Panc1 (cell line): ENCODE measurements around the gene VWF. TPM values are rescaled to one million over a fixed set of nuclear protein-coding genes. Genes with fewer than 3 reads are reported as not detected.

Source experiments
- ATAC-seq: fragments of 200-7000 bp; cut with Tn5 transposase; 2 replicates; pipeline ENCODE4 v1.9.1; 2020; ENCODE audit warnings: mild to moderate bottlenecking, moderate library complexity
- BruUV-seq: library from RNA; stranded (reverse); fragments of 400-500 nt; replicated peaks from 2 replicates; lab custom pipeline; 2021; lab: Mats Ljungman, UMichigan
- CTCF ChIA-PET: fragments of 300-600 bp; sonication (Branson Sonifier 250); formaldehyde crosslinking; loops from one replicate; lab custom pipeline; 2022; ENCODE audit warnings: antibody characterized with exemption; lab: Charles Lee
- POLR2A ChIA-PET: fragments of 300-600 bp; sonication (Branson Sonifier 250); formaldehyde crosslinking; loops from one replicate; lab custom pipeline; 2022; ENCODE audit warnings: antibody characterized with exemption; lab: Charles Lee
- DNase-seq: peaks from one replicate; pipeline ENCODE4 v3.0.0-alpha.2; 2010; ENCODE audit warnings: low read depth, low spot score
- H3K27ac ChIP-seq: 2 replicates; pipeline ENCODE4 v1.5.1; 2011; ENCODE audit warnings: mild to moderate bottlenecking, low read length, inconsistent platforms
- H3K27me3 ChIP-seq: fragments of 200-500 bp; sonication (Bioruptor generic); 2 replicates; pipeline ENCODE4 v1.6.0; 2014; ENCODE audit warnings: low read length, inconsistent platforms; ENCODE audit not compliant: control insufficient read depth, insufficient read depth
- H3K36me3 ChIP-seq: fragments of 200-500 bp; sonication (Bioruptor generic); 2 replicates; pipeline ENCODE4 v1.5.1; 2014; ENCODE audit warnings: inconsistent platforms, mild to moderate bottlenecking, low read length, moderate library complexity; ENCODE audit not compliant: control insufficient read depth, insufficient read depth
- H3K4me1 ChIP-seq: 2 replicates; pipeline ENCODE4 v1.5.1; 2011; ENCODE audit warnings: inconsistent platforms, mild to moderate bottlenecking, low read length, moderate library complexity; ENCODE audit not compliant: control insufficient read depth, insufficient read depth
- H3K4me3 ChIP-seq, 2 experiments: 2 replicates each; pipeline ENCODE4 v1.5.1; 2011 to 2012; ENCODE audit warnings: low read depth in 2 of 2, low read length in 2 of 2, mild to moderate bottlenecking in 2 of 2, inconsistent platforms in 1 of 2, moderate library complexity in 1 of 2
- H3K9me3 ChIP-seq: fragments of 200-500 bp; sonication (Bioruptor generic); 2 replicates; pipeline ENCODE4 v1.5.1; 2014; ENCODE audit warnings: low read depth, mild to moderate bottlenecking, inconsistent platforms, low read length, moderate library complexity; ENCODE audit not compliant: control insufficient read depth, insufficient read depth
- POLR2AphosphoS5 ChIP-seq: IDR thresholded peaks from 2 replicates; pipeline ENCODE4 v1.6.1; 2012; ENCODE audit warnings: mild to moderate bottlenecking, low read depth, low read length, moderate library complexity
- REST ChIP-seq, 2 experiments: IDR thresholded peaks; 2 replicates each; pipeline ENCODE4 v1.6.1; 2011 to 2012; ENCODE audit warnings: low read depth in 2 of 2, control low read depth in 1 of 2, low read length in 1 of 2, mild to moderate bottlenecking in 1 of 2, moderate library complexity in 1 of 2; ENCODE audit not compliant: insufficient read depth in 1 of 2
- SIN3A ChIP-seq: IDR thresholded peaks from 2 replicates; pipeline ENCODE4 v1.6.1; 2012; ENCODE audit warnings: low read depth, mild to moderate bottlenecking, low read length, moderate library complexity, borderline replicate concordance; ENCODE audit not compliant: insufficient read depth
- TCF7L2 ChIP-seq: IDR thresholded peaks from 2 replicates; pipeline ENCODE4 v1.6.1; 2011; ENCODE audit warnings: mild to moderate bottlenecking, low read depth, low read length, inconsistent platforms
- in situ Hi-C: cut with HindIII; loops from 2 replicates; pipeline ENCODE4 v1.10.0; 2016; ENCODE audit warnings: low sequenced_read_pairs, low pct_unique_long_range_greater_than_20kb
- intact Hi-C: fragments of 100-400 bp; cut with micrococcal nuclease; formaldehyde crosslinking; loops from one replicate; pipeline ENCODE4 v1.10.0; 2022; ENCODE audit not compliant: unreplicated experiment
- total RNA-seq: library from RNA; stranded (reverse); gene quantifications from one replicate; pipeline ENCODE4 v1.2.1, GENCODE V29; 2021; ENCODE audit not compliant: unreplicated experiment
- TF ChIP-seq, protein P1 (sequence below): fragments of 450-650 bp; IDR thresholded peaks from 2 replicates; pipeline ENCODE4 v1.5.1; 2017; ENCODE audit warnings: mild to moderate bottlenecking

Gene VWF
- total RNA-seq, 1 experiment from 2014 or later: 0.31 TPM

DNA sequence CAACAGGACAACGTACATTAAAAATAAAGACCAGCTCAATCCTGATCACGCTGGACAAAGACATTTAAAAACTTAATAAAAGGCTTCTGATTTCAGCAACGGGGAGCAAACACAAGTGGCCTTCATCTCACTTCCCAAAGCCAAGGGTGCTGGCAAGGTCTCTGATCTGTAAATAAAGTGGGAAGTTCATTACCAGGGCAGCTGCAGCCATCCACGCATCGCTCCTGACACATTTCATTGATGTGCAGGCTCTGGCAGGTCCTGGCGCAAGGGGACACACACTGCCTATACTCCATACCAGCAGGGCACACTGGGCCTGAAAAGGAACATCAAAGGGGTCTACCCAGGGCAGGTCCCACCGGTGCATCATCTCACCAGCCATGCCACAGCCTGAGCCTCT is 51.0 kb downstream of the VWF start:
- CTCF ChIA-PET: no interaction called here
- Histone ChIP-seq H3K27ac (no peak overlapping the region), H3K4me1 (no peaks in the 10 kb centered on the region), H3K9me3 (no peaks in the 10 kb centered on the region), H3K27me3 (no peaks in the 10 kb centered on the region), H3K36me3 (no peaks in the 10 kb centered on the region), H3K4me3 (no peak overlapping the region)
- POLR2A ChIA-PET: no interaction called here
- in situ Hi-C loops (no loop called here), intact Hi-C loops (no loop called here)
- no peak for ATAC-seq
- BruUV-seq: no TSS peak
- TF ChIP-seq REST (IDR thresholded peaks at IDR 0.05; ENCODE audit: insufficient read depth in 1 of 2, low read depth in 2 of 2, low read length in 1 of 2) (no peak), SIN3A (no peak), TCF7L2 (no peak), POLR2AphosphoS5 (no peak)
- TF ChIP-seq, protein P1, sequence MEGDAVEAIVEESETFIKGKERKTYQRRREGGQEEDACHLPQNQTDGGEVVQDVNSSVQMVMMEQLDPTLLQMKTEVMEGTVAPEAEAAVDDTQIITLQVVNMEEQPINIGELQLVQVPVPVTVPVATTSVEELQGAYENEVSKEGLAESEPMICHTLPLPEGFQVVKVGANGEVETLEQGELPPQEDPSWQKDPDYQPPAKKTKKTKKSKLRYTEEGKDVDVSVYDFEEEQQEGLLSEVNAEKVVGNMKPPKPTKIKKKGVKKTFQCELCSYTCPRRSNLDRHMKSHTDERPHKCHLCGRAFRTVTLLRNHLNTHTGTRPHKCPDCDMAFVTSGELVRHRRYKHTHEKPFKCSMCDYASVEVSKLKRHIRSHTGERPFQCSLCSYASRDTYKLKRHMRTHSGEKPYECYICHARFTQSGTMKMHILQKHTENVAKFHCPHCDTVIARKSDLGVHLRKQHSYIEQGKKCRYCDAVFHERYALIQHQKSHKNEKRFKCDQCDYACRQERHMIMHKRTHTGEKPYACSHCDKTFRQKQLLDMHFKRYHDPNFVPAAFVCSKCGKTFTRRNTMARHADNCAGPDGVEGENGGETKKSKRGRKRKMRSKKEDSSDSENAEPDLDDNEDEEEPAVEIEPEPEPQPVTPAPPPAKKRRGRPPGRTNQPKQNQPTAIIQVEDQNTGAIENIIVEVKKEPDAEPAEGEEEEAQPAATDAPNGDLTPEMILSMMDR: no peak
- no peak for DNase-seq

- in situ Hi-C loops (no loop called here), intact Hi-C loops (no loop called here)
- H3K36me3 ChIP-seq: no peaks in the 10 kb centered on the region
- H3K27ac ChIP-seq: no peak overlapping the region
- POLR2A ChIA-PET: no interaction called here
- BruUV-seq: no TSS peak
- no peaks in the 10 kb centered on the region for H3K4me1 ChIP-seq
- no peaks in the 10 kb centered on the region for H3K9me3 ChIP-seq
- CTCF ChIA-PET: interaction anchor here (0.5 to 0.6 kb wide), 2 partner anchors 208 to 384 kb away, joined by 3 read pairs; no protein-coding TSS in a partner anchor
- DNase-seq (no peak), ATAC-seq (no peak)
- TF ChIP-seq TCF7L2: no peak
- TF ChIP-seq POLR2AphosphoS5: no peak
- TF ChIP-seq, protein P1: no peak
- no peak for TF ChIP-seq SIN3A
- TF ChIP-seq REST (IDR thresholded peaks at IDR 0.05; ENCODE audit: insufficient read depth in 1 of 2, low read depth in 2 of 2, low read length in 1 of 2): no peak
- H3K4me3 ChIP-seq: no peak overlapping the region
- H3K27me3 ChIP-seq: no peaks in the 10 kb centered on the region
Measured at GRCh38 chr12:6072302-6072752, 52.1 kb downstream of the VWF start.
